ENCODE data around the gene C16orf92. TPM values are rescaled to one million over a fixed set of nuclear protein-coding genes. Genes with fewer than 3 reads are reported as not detected.
A peak's percentile ranks its signal among the peaks of the same experiment; 100 is the strongest.

The C16orf92 gene
- total RNA-seq, 1 donor from 2014 or later: not detected

GRCh38 chr16:30066761-30067583 lies 44.0 kb downstream of the C16orf92 start:
- Histone ChIP-seq H3K4me1 (peaks cover 27% of the 10 kb centered on the region), H3K27me3 (no peaks in the 10 kb centered on the region), H4K20me1 (ENCODE audit: low read depth) (peaks cover 54% of the 10 kb centered on the region), H3K27ac (no peak overlapping the region), H3K4me2 (peak overlapping the region; percentile 86), H3F3A (ENCODE audit: low read depth) (peaks cover 63% of the 10 kb centered on the region), H3K9ac (peak overlapping the region; percentile 64), H3K9me3 (ENCODE audit: low read depth) (no peaks in the 10 kb centered on the region), H2AFZ (replicated peaks) (no peak overlapping the region), H3K79me2 (ENCODE audit: low read depth) (peaks cover 65% of the 10 kb centered on the region), H3K4me3 (peak overlapping the region; percentile 92), H3K36me3 (peaks cover 13% of the 10 kb centered on the region)
- H3K27me3 Mint-ChIP-seq (ENCODE audit: insufficient read depth, low read depth): peaks cover 4% of the 10 kb centered on the region
- H3K9me3 Mint-ChIP-seq: no peaks in the 10 kb centered on the region
- no peak for TF ChIP-seq CTCF (IDR thresholded peaks at IDR 0.05)
- no peak for TF ChIP-seq EZH2phosphoT487 (IDR thresholded peaks at IDR 0.05)
- no peak for TF ChIP-seq EZH2 (IDR thresholded peaks at IDR 0.05)
- peak overlapping the region; percentile 96 for H3K4me3 Mint-ChIP-seq
- no peak for DNase-seq (ENCODE audit: low spot score)
- H3K27ac Mint-ChIP-seq: no peak overlapping the region
- peaks cover 34% of the 10 kb centered on the region for H3K36me3 Mint-ChIP-seq
- peaks cover 43% of the 10 kb centered on the region for H3K4me1 Mint-ChIP-seq

- Histone ChIP-seq H3K79me2 (ENCODE audit: low read depth) (peaks cover 65% of the 10 kb centered on the region), H2AFZ (replicated peaks) (no peak overlapping the region), H3K27me3 (no peaks in the 10 kb centered on the region), H3F3A (ENCODE audit: low read depth) (peaks cover 69% of the 10 kb centered on the region), H3K9ac (no peak overlapping the region), H4K20me1 (ENCODE audit: low read depth) (peaks cover 54% of the 10 kb centered on the region), H3K36me3 (peaks cover 13% of the 10 kb centered on the region), H3K4me3 (peak overlapping the region; percentile 92), H3K4me2 (peak overlapping the region; percentile 86), H3K9me3 (ENCODE audit: low read depth) (no peaks in the 10 kb centered on the region), H3K4me1 (peaks cover 27% of the 10 kb centered on the region), H3K27ac (no peak overlapping the region)
- Mint-ChIP-seq H3K36me3 (peaks cover 37% of the 10 kb centered on the region), H3K4me1 (peaks cover 43% of the 10 kb centered on the region), H3K27ac (no peak overlapping the region), H3K9me3 (no peaks in the 10 kb centered on the region), H3K4me3 (peak overlapping the region; percentile 96), H3K27me3 (ENCODE audit: insufficient read depth, low read depth) (peaks cover 6% of the 10 kb centered on the region)
- no peak for DNase-seq (ENCODE audit: low spot score)
- no peak for TF ChIP-seq CTCF (IDR thresholded peaks at IDR 0.05)
- no peak for TF ChIP-seq EZH2 (IDR thresholded peaks at IDR 0.05)
- no peak for TF ChIP-seq EZH2phosphoT487 (IDR thresholded peaks at IDR 0.05)
These were observed 44.6 kb downstream of the C16orf92 start for GRCh38 chr16:30067584-30067916.

GRCh38 chr16:30068333-30068732 lies 45.3 kb downstream of the C16orf92 start:
- Histone ChIP-seq H3K4me3 (no peak overlapping the region), H3K79me2 (ENCODE audit: low read depth) (peaks cover 60% of the 10 kb centered on the region), H3K4me2 (no peak overlapping the region), H3K36me3 (peaks cover 13% of the 10 kb centered on the region), H2AFZ (replicated peaks) (no peak overlapping the region), H3K27me3 (no peaks in the 10 kb centered on the region), H3K4me1 (peaks cover 24% of the 10 kb centered on the region), H3K9me3 (ENCODE audit: low read depth) (no peaks in the 10 kb centered on the region), H4K20me1 (ENCODE audit: low read depth) (peaks cover 54% of the 10 kb centered on the region), H3K9ac (no peak overlapping the region), H3K27ac (no peak overlapping the region), H3F3A (ENCODE audit: low read depth) (peaks cover 70% of the 10 kb centered on the region)
- Mint-ChIP-seq H3K4me3 (peak overlapping the region; percentile 72), H3K27me3 (ENCODE audit: insufficient read depth, low read depth) (peaks cover 6% of the 10 kb centered on the region), H3K27ac (no peak overlapping the region), H3K9me3 (no peaks in the 10 kb centered on the region), H3K36me3 (peaks cover 37% of the 10 kb centered on the region), H3K4me1 (peaks cover 40% of the 10 kb centered on the region)
- TF ChIP-seq CTCF (IDR thresholded peaks at IDR 0.05) (no peak), EZH2 (IDR thresholded peaks at IDR 0.05) (no peak), EZH2phosphoT487 (IDR thresholded peaks at IDR 0.05) (no peak)
- no peak for DNase-seq (ENCODE audit: low spot score)

Measured in neural progenitor cell (in vitro differentiated cells).